K562 (cell line): ENCODE measurements around the gene MKLN1. TPM values are rescaled to one million over a fixed set of nuclear protein-coding genes. Genes with fewer than 3 reads are reported as not detected.

Experiments used
- ATAC-seq: fragments of 200-7000 bp; cut with Tn5 transposase; 3 replicates; pipeline ENCODE4 v1.9.1; 2020; ENCODE audit warnings: moderate library complexity
- BruUV-seq: library from RNA; stranded (reverse); fragments of 400-500 nt; replicated peaks from 2 replicates; lab custom pipeline; 2021; lab: Mats Ljungman, UMichigan
- CTCF ChIA-PET: fragments of 300-600 bp; formaldehyde crosslinking; extraction: SDS; loops from one replicate; lab custom pipeline; 2021; ENCODE audit warnings: low intra/inter-chr PET ratio; lab: Yijun Ruan, JAX
- POLR2A ChIA-PET: fragments of 300-600, 350-650 bp; sonication (Branson Sonifier 250); formaldehyde crosslinking; extraction: SDS; loops from one replicate; lab custom pipeline; 2021; ENCODE audit warnings: antibody characterized with exemption, inconsistent platforms; lab: Yijun Ruan, JAX
- DNase-seq, 4 experiments: peaks; one replicate each; pipeline versions ENCODE4 v3.0.0 to v3.0.0-alpha.2; 2011 to 2018; ENCODE audit warnings: low spot score in 3 of 4, mixed read lengths in 3 of 4; ENCODE audit errors: extremely low read depth in 1 of 4
- FAIRE-seq: peaks from 2 replicates; lab custom pipeline; 2011; peaks lifted over from hg19 to GRCh38; lab: Jason Lieb, UNC
- H2AFZ ChIP-seq: 2 replicates; pipeline ENCODE4 v1.6.0; 2011; ENCODE audit warnings: low read depth, low read length, control low read depth, inconsistent platforms
- H3K27ac ChIP-seq: fragments of 200-600 bp; 3 replicates; pipeline ENCODE4 v1.8.0; 2011; ENCODE audit warnings: low read depth, mild to moderate bottlenecking, control low read depth, inconsistent platforms, low read length, moderate library complexity, mixed read lengths; ENCODE audit errors: extremely low read depth
- H3K27me3 ChIP-seq, 2 experiments: fragments of 300-600 bp in 1 of 2; 2 replicates in 1 of 2; 3 replicates in 1 of 2; pipeline versions ENCODE4 v1.6.0 to v1.8.0; 2011; ENCODE audit warnings: inconsistent platforms in 2 of 2, low read length in 2 of 2, mild to moderate bottlenecking in 1 of 2, mixed read lengths in 1 of 2, moderate library complexity in 1 of 2; ENCODE audit not compliant: control insufficient read depth in 2 of 2, insufficient read depth in 2 of 2
- H3K36me3 ChIP-seq: fragments of 300-600 bp; 3 replicates; pipeline ENCODE4 v1.8.0; 2011; ENCODE audit warnings: mild to moderate bottlenecking, low read length, inconsistent platforms; ENCODE audit not compliant: control insufficient read depth, insufficient read depth
- H3K4me1 ChIP-seq, 2 experiments: fragments of 200-600 bp in 1 of 2; replicated peaks in 1 of 2; 2 replicates in 1 of 2; 3 replicates in 1 of 2; pipeline versions ENCODE4 v1.5.1 to v1.8.0; 2011; ENCODE audit warnings: inconsistent platforms in 2 of 2, low read length in 2 of 2, mild to moderate bottlenecking in 1 of 2, mixed read lengths in 1 of 2, moderate library complexity in 1 of 2; ENCODE audit not compliant: control insufficient read depth in 2 of 2, insufficient read depth in 2 of 2
- H3K4me2 ChIP-seq: 2 replicates; pipeline ENCODE4 v1.6.1; 2011; ENCODE audit warnings: low read length, control low read depth, inconsistent platforms, mixed read lengths; ENCODE audit not compliant: insufficient read depth
- H3K4me3 ChIP-seq: fragments of 200-600 bp; sonication (generic), shearing (Covaris generic); 2 replicates; pipeline ENCODE4 v1.5.1; 2016; ENCODE audit warnings: control low read depth, inconsistent platforms
- H3K79me2 ChIP-seq: fragments of 200-600 bp; 3 replicates; pipeline ENCODE4 v1.8.0; 2011; ENCODE audit warnings: low read length, inconsistent platforms; ENCODE audit not compliant: control insufficient read depth, insufficient read depth
- H3K9ac ChIP-seq, 2 experiments: 2 replicates each; pipeline versions ENCODE4 v1.6.0 to v1.6.1; 2011; ENCODE audit warnings: low read depth in 2 of 2, low read length in 2 of 2, control low read depth in 1 of 2, inconsistent platforms in 1 of 2, mild to moderate bottlenecking in 1 of 2, mixed read lengths in 1 of 2; ENCODE audit not compliant: insufficient read depth in 1 of 2
- H3K9me1 ChIP-seq: one replicate; pipeline ENCODE4 v1.6.0; 2011; ENCODE audit warnings: inconsistent platforms, mild to moderate bottlenecking, low read length, moderate library complexity; ENCODE audit not compliant: control insufficient read depth, insufficient read depth
- H3K9me3 ChIP-seq: replicated peaks from 2 replicates; pipeline ENCODE4 v1.5.1; 2011; ENCODE audit warnings: low read depth, low read length, inconsistent platforms; ENCODE audit not compliant: control insufficient read depth, insufficient read depth
- H4K20me1 ChIP-seq: replicated peaks from 2 replicates; pipeline ENCODE4 v1.6.1; 2011; ENCODE audit warnings: low read length, inconsistent platforms, mixed read lengths; ENCODE audit not compliant: control insufficient read depth, insufficient read depth
- ATF7 ChIP-seq: fragments of 450-650 bp; IDR thresholded peaks from 2 replicates; pipeline ENCODE4 v1.7.1; 2014; ENCODE audit warnings: mild to moderate bottlenecking, moderate library complexity
- ELF2 ChIP-seq: fragments of 250-450 bp; sonication (Bioruptor Pico); IDR thresholded peaks from 2 replicates; pipeline ENCODE4 v1.5.0; 2021; ENCODE audit warnings: mild to moderate bottlenecking
- FOXP4 ChIP-seq: sonication (generic); formaldehyde crosslinking; IDR thresholded peaks from 2 replicates; pipeline ENCODE4 v1.8.0; 2022; ENCODE audit warnings: mild to moderate bottlenecking, missing genetic modification reagents, borderline replicate concordance
- GTF2F1 ChIP-seq: IDR thresholded peaks from 2 replicates; pipeline ENCODE4 v1.6.1; 2011; ENCODE audit warnings: low read depth, low read length, improper control_type of control experiment
- MCM2 ChIP-seq: fragments of 450-650 bp; IDR thresholded peaks from 2 replicates; pipeline ENCODE4 v1.6.1; 2017; ENCODE audit warnings: low read depth, mild to moderate bottlenecking
- TEAD2 ChIP-seq: fragments of 450-650 bp; IDR thresholded peaks from 2 replicates; pipeline ENCODE4 v1.6.1; 2016; ENCODE audit warnings: missing genetic modification characterization, control low read depth, missing compliant biosample characterization
- TRIM24 ChIP-seq, 2 experiments: fragments of 450-650 bp; IDR thresholded peaks; 2 replicates each; pipeline ENCODE4 v1.6.1; 2016
- U2AF1 ChIP-seq: fragments of 200-400 bp; formaldehyde crosslinking; optimal IDR thresholded peaks from 2 replicates; pipeline ENCODE3; 2017; ENCODE audit warnings: mild to moderate bottlenecking, low read depth, low read length, moderate library complexity
- ZBTB7A ChIP-seq: IDR thresholded peaks from 2 replicates; pipeline ENCODE4 v1.6.1; 2011; ENCODE audit warnings: low read depth, mild to moderate bottlenecking, low read length, moderate library complexity, borderline replicate concordance; ENCODE audit not compliant: control insufficient read depth
- ZNF134 ChIP-seq: fragments of 250-450 bp; sonication (Bioruptor Pico); conservative IDR thresholded peaks from 2 replicates; pipeline ENCODE4 v1.4.0; 2020
- WGBS: fragments of 100-300 bp; shearing (Covaris generic); methylation state at CpG from one replicate; pipeline ENCODE4 v1.1.6; 2016; ENCODE audit warnings: low coverage, mixed read lengths; ENCODE audit not compliant: insufficient coverage; ENCODE audit errors: missing lambda C conversion rate; 5-methylcytosine and 5-hydroxymethylcytosine counted together
- in situ Hi-C: fragments of 300-500 bp; cut with MboI; formaldehyde crosslinking; loops from 4 replicates; pipeline ENCODE4 v1.15.0; 2018; ENCODE audit warnings: inconsistent platforms, mixed read lengths
- intact Hi-C: fragments of 100-400 bp; cut with micrococcal nuclease; formaldehyde crosslinking; loops from 2 replicates; pipeline ENCODE4 v1.14.2; 2022
- polyA plus RNA-seq, 8 experiments: library from polyadenylated mRNA; depleted of rRNA in 4 of 8; stranded (reverse) in 5 of 8; unstranded in 3 of 8; fragments of >200 nt; fragmentation: Nextera tagmentation in 2 of 8; fragmentation: Illumina TruSeq in 1 of 8; extraction: Ambion mirVana in 2 of 8; extraction: Trizol in 1 of 8; gene quantifications; 2 replicates each; pipeline versions ENCODE4 v1.2.1 to v1.2.3, GENCODE V29; 2011 to 2014; ENCODE audit warnings: inconsistent platforms in 1 of 8, missing spikeins in 1 of 8
- total RNA-seq, 7 experiments: library from RNA; depleted of rRNA in 6 of 7; stranded (reverse); fragments of >200 nt in 6 of 7; fragmentation: Illumina TruSeq in 2 of 7; extraction: Trizol in 2 of 7; gene quantifications; 2 replicates each; pipeline versions ENCODE4 v1.2.1 to v1.2.3, GENCODE V29; 2011 to 2021; ENCODE audit warnings: low replicate concordance in 1 of 7
- TF ChIP-seq, protein P1 (sequence below): fragments of 250-450 bp; sonication (Bioruptor Pico); IDR thresholded peaks from 2 replicates; pipeline ENCODE4 v1.4.0; 2020; ENCODE audit warnings: mild to moderate bottlenecking, moderate library complexity
- TF ChIP-seq, protein P2 (sequence below): fragments of 200-800 bp; sonication (Bioruptor generic); IDR thresholded peaks from 2 replicates; pipeline ENCODE4 v1.6.1; 2017; ENCODE audit warnings: missing genetic modification characterization, missing compliant biosample characterization
- TF ChIP-seq, protein P3 (sequence below): fragments of 450-650 bp; formaldehyde crosslinking; IDR thresholded peaks from 2 replicates; pipeline ENCODE4 v1.4.0; 2020; ENCODE audit warnings: mild to moderate bottlenecking, moderate library complexity

The MKLN1 gene
- total and polyA plus RNA-seq, 9 of the 15 experiments (the other 6 are each of a cell fraction or from before 2014, with no cell fraction given): 18.6 to 80.4 (median 56.0) TPM

GRCh38 chr7:131383417-131384285 is 56.0 kb downstream of the MKLN1 start:
- Histone ChIP-seq H3K9ac (no peak overlapping the region), H3K9me3 (no peaks in the 10 kb centered on the region), H3K27ac (no peak overlapping the region; the same call in 2 of the 3 replicates), H3K27me3 (no peaks in the 10 kb centered on the region), H2AFZ (no peak overlapping the region), H4K20me1 (no peaks in the 10 kb centered on the region), H3K4me2 (no peak overlapping the region), H3K79me2 (peaks cover 53% of the 10 kb centered on the region), H3K4me1 (peaks cover 0 to 4% of the 10 kb centered on the region in 2 experiments; a peak in 1 of 5 replicates), H3K4me3 (no peak overlapping the region), H3K9me1 (no peaks in the 10 kb centered on the region), H3K36me3 (peaks cover 15% of the 10 kb centered on the region; the same call in 2 of the 3 replicates)
- BruUV-seq: no TSS peak
- in situ Hi-C loops (no loop called here), intact Hi-C loops (no loop called here)
- no peak for FAIRE-seq
- CTCF ChIA-PET: no interaction called here
- no peak for DNase-seq
- POLR2A ChIA-PET: interaction anchor here (0.9 kb wide), 2 partner anchors 15 to 22 kb away, joined by 3 read pairs; no protein-coding TSS in a partner anchor
- WGBS: 84% methylated on average over 2 of the region's 2 CpGs
- ATAC-seq: no peak
- no peak for TF ChIP-seq FOXP4
- TF ChIP-seq ELF2 (CRISPR knock-in tag): no peak
- TF ChIP-seq ATF7: peak; percentile 58
- TF ChIP-seq, protein P1, sequence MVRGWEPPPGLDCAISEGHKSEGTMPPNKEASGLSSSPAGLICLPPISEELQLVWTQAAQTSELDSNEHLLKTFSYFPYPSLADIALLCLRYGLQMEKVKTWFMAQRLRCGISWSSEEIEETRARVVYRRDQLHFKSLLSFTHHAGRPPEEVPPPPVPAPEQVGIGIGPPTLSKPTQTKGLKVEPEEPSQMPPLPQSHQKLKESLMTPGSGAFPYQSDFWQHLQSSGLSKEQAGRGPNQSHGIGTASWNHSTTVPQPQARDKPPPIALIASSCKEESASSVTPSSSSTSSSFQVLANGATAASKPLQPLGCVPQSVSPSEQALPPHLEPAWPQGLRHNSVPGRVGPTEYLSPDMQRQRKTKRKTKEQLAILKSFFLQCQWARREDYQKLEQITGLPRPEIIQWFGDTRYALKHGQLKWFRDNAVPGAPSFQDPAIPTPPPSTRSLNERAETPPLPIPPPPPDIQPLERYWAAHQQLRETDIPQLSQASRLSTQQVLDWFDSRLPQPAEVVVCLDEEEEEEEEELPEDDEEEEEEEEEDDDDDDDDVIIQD (CRISPR knock-in tag): no peak
- TF ChIP-seq ZBTB7A: no peak
- TF ChIP-seq, protein P2, sequence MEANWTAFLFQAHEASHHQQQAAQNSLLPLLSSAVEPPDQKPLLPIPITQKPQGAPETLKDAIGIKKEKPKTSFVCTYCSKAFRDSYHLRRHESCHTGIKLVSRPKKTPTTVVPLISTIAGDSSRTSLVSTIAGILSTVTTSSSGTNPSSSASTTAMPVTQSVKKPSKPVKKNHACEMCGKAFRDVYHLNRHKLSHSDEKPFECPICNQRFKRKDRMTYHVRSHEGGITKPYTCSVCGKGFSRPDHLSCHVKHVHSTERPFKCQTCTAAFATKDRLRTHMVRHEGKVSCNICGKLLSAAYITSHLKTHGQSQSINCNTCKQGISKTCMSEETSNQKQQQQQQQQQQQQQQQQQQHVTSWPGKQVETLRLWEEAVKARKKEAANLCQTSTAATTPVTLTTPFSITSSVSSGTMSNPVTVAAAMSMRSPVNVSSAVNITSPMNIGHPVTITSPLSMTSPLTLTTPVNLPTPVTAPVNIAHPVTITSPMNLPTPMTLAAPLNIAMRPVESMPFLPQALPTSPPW (CRISPR knock-in tag): peak; percentile 13; the same call in 1 of the 2 replicates
- TF ChIP-seq ZNF134 (CRISPR knock-in tag): no peak
- no peak for TF ChIP-seq U2AF1
- TF ChIP-seq, protein P3, sequence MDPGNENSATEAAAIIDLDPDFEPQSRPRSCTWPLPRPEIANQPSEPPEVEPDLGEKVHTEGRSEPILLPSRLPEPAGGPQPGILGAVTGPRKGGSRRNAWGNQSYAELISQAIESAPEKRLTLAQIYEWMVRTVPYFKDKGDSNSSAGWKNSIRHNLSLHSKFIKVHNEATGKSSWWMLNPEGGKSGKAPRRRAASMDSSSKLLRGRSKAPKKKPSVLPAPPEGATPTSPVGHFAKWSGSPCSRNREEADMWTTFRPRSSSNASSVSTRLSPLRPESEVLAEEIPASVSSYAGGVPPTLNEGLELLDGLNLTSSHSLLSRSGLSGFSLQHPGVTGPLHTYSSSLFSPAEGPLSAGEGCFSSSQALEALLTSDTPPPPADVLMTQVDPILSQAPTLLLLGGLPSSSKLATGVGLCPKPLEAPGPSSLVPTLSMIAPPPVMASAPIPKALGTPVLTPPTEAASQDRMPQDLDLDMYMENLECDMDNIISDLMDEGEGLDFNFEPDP (CRISPR knock-in tag): no peak
- no peak for TF ChIP-seq MCM2
- no peak for TF ChIP-seq TEAD2 (tag)
- 0 out of 4 replicates have a peak, but pooled peaks of 1 of the 2 experiments have one; percentile 18 for TF ChIP-seq TRIM24 (IDR thresholded peaks at IDR 0.05)
- TF ChIP-seq GTF2F1: no peak
